K562 (cell line): ENCODE measurements around the gene CXCL1. TPM values are rescaled to one million over a fixed set of nuclear protein-coding genes. Genes with fewer than 3 reads are reported as not detected.
A peak's percentile ranks its signal among the peaks of the same experiment; 100 is the strongest.

Experiments used
- ATAC-seq: fragments of 200-7000 bp; cut with Tn5 transposase; 3 replicates; pipeline ENCODE4 v1.9.1; 2020; ENCODE audit warnings: moderate library complexity
- BruUV-seq: library from RNA; stranded (reverse); fragments of 400-500 nt; replicated peaks from 2 replicates; lab custom pipeline; 2021; lab: Mats Ljungman, UMichigan
- CTCF ChIA-PET: fragments of 300-600 bp; formaldehyde crosslinking; extraction: SDS; loops from one replicate; lab custom pipeline; 2021; ENCODE audit warnings: low intra/inter-chr PET ratio; lab: Yijun Ruan, JAX
- POLR2A ChIA-PET: fragments of 300-600, 350-650 bp; sonication (Branson Sonifier 250); formaldehyde crosslinking; extraction: SDS; loops from one replicate; lab custom pipeline; 2021; ENCODE audit warnings: antibody characterized with exemption, inconsistent platforms; lab: Yijun Ruan, JAX
- DNase-seq, 4 experiments: peaks; one replicate each; pipeline versions ENCODE4 v3.0.0 to v3.0.0-alpha.2; 2011 to 2018; ENCODE audit warnings: low spot score in 3 of 4, mixed read lengths in 3 of 4; ENCODE audit errors: extremely low read depth in 1 of 4
- FAIRE-seq: peaks from 2 replicates; lab custom pipeline; 2011; peaks lifted over from hg19 to GRCh38; lab: Jason Lieb, UNC
- H2AFZ ChIP-seq: 2 replicates; pipeline ENCODE4 v1.6.0; 2011; ENCODE audit warnings: low read depth, low read length, control low read depth, inconsistent platforms
- H3K27ac ChIP-seq: fragments of 200-600 bp; 3 replicates; pipeline ENCODE4 v1.8.0; 2011; ENCODE audit warnings: low read depth, mild to moderate bottlenecking, control low read depth, inconsistent platforms, low read length, moderate library complexity, mixed read lengths; ENCODE audit errors: extremely low read depth
- H3K27me3 ChIP-seq, 2 experiments: fragments of 300-600 bp in 1 of 2; 2 replicates in 1 of 2; 3 replicates in 1 of 2; pipeline versions ENCODE4 v1.6.0 to v1.8.0; 2011; ENCODE audit warnings: inconsistent platforms in 2 of 2, low read length in 2 of 2, mild to moderate bottlenecking in 1 of 2, mixed read lengths in 1 of 2, moderate library complexity in 1 of 2; ENCODE audit not compliant: control insufficient read depth in 2 of 2, insufficient read depth in 2 of 2
- H3K36me3 ChIP-seq: fragments of 300-600 bp; 3 replicates; pipeline ENCODE4 v1.8.0; 2011; ENCODE audit warnings: mild to moderate bottlenecking, low read length, inconsistent platforms; ENCODE audit not compliant: control insufficient read depth, insufficient read depth
- H3K4me1 ChIP-seq, 2 experiments: fragments of 200-600 bp in 1 of 2; replicated peaks in 1 of 2; 2 replicates in 1 of 2; 3 replicates in 1 of 2; pipeline versions ENCODE4 v1.5.1 to v1.8.0; 2011; ENCODE audit warnings: inconsistent platforms in 2 of 2, low read length in 2 of 2, mild to moderate bottlenecking in 1 of 2, mixed read lengths in 1 of 2, moderate library complexity in 1 of 2; ENCODE audit not compliant: control insufficient read depth in 2 of 2, insufficient read depth in 2 of 2
- H3K4me2 ChIP-seq: 2 replicates; pipeline ENCODE4 v1.6.1; 2011; ENCODE audit warnings: low read length, control low read depth, inconsistent platforms, mixed read lengths; ENCODE audit not compliant: insufficient read depth
- H3K4me3 ChIP-seq: fragments of 200-600 bp; sonication (generic), shearing (Covaris generic); 2 replicates; pipeline ENCODE4 v1.5.1; 2016; ENCODE audit warnings: control low read depth, inconsistent platforms
- H3K79me2 ChIP-seq: fragments of 200-600 bp; 3 replicates; pipeline ENCODE4 v1.8.0; 2011; ENCODE audit warnings: low read length, inconsistent platforms; ENCODE audit not compliant: control insufficient read depth, insufficient read depth
- H3K9ac ChIP-seq, 2 experiments: 2 replicates each; pipeline versions ENCODE4 v1.6.0 to v1.6.1; 2011; ENCODE audit warnings: low read depth in 2 of 2, low read length in 2 of 2, control low read depth in 1 of 2, inconsistent platforms in 1 of 2, mild to moderate bottlenecking in 1 of 2, mixed read lengths in 1 of 2; ENCODE audit not compliant: insufficient read depth in 1 of 2
- H3K9me1 ChIP-seq: one replicate; pipeline ENCODE4 v1.6.0; 2011; ENCODE audit warnings: inconsistent platforms, mild to moderate bottlenecking, low read length, moderate library complexity; ENCODE audit not compliant: control insufficient read depth, insufficient read depth
- H3K9me3 ChIP-seq: replicated peaks from 2 replicates; pipeline ENCODE4 v1.5.1; 2011; ENCODE audit warnings: low read depth, low read length, inconsistent platforms; ENCODE audit not compliant: control insufficient read depth, insufficient read depth
- H4K20me1 ChIP-seq: replicated peaks from 2 replicates; pipeline ENCODE4 v1.6.1; 2011; ENCODE audit warnings: low read length, inconsistent platforms, mixed read lengths; ENCODE audit not compliant: control insufficient read depth, insufficient read depth
- ARID1B ChIP-seq: fragments of 450-650 bp; IDR thresholded peaks from 2 replicates; pipeline ENCODE4 v1.6.1; 2016; ENCODE audit warnings: antibody characterized with exemption, mild to moderate bottlenecking, inconsistent platforms
- CBFA2T3 ChIP-seq: fragments of 450-650 bp; IDR thresholded peaks from 2 replicates; pipeline ENCODE4 v1.6.1; 2017
- FOSL1 ChIP-seq: fragments of 200-800 bp; sonication (Bioruptor generic); conservative IDR thresholded peaks from 2 replicates; pipeline ENCODE4 v1.6.1; 2016; ENCODE audit warnings: missing genetic modification characterization, missing compliant biosample characterization
- POU5F1 ChIP-seq: fragments of 150-350 bp; IDR thresholded peaks from 2 replicates; pipeline ENCODE4 v1.6.1; 2014; ENCODE audit warnings: borderline replicate concordance, low read length, low read depth, mild to moderate bottlenecking; ENCODE audit not compliant: partially characterized antibody
- SMARCE1 ChIP-seq: fragments of 450-650 bp; IDR thresholded peaks from 2 replicates; pipeline ENCODE4 v1.7.1; 2016; ENCODE audit warnings: mild to moderate bottlenecking
- SPI1 ChIP-seq: IDR thresholded peaks from 2 replicates; pipeline ENCODE4 v1.6.1; 2011; ENCODE audit warnings: low read depth, low read length, control low read depth, borderline replicate concordance
- TBL1XR1 ChIP-seq, 2 experiments: IDR thresholded peaks; 2 replicates each; pipeline ENCODE4 v1.6.1; 2012; ENCODE audit warnings: improper control_type of control experiment in 2 of 2, low read length in 2 of 2, mild to moderate bottlenecking in 1 of 2
- ZNF586 ChIP-seq: fragments of 450-650 bp; formaldehyde crosslinking; conservative IDR thresholded peaks from 2 replicates; pipeline ENCODE4 v1.4.0; 2020; ENCODE audit warnings: mild to moderate bottlenecking, moderate library complexity
- WGBS: fragments of 100-300 bp; shearing (Covaris generic); methylation state at CpG from one replicate; pipeline ENCODE4 v1.1.6; 2016; ENCODE audit warnings: low coverage, mixed read lengths; ENCODE audit not compliant: insufficient coverage; ENCODE audit errors: missing lambda C conversion rate; 5-methylcytosine and 5-hydroxymethylcytosine counted together
- in situ Hi-C: fragments of 300-500 bp; cut with MboI; formaldehyde crosslinking; loops from 4 replicates; pipeline ENCODE4 v1.15.0; 2018; ENCODE audit warnings: inconsistent platforms, mixed read lengths
- intact Hi-C: fragments of 100-400 bp; cut with micrococcal nuclease; formaldehyde crosslinking; loops from 2 replicates; pipeline ENCODE4 v1.14.2; 2022
- polyA plus RNA-seq, 8 experiments: library from polyadenylated mRNA; depleted of rRNA in 4 of 8; stranded (reverse) in 5 of 8; unstranded in 3 of 8; fragments of >200 nt; fragmentation: Nextera tagmentation in 2 of 8; fragmentation: Illumina TruSeq in 1 of 8; extraction: Ambion mirVana in 2 of 8; extraction: Trizol in 1 of 8; gene quantifications; 2 replicates each; pipeline versions ENCODE4 v1.2.1 to v1.2.3, GENCODE V29; 2011 to 2014; ENCODE audit warnings: inconsistent platforms in 1 of 8, missing spikeins in 1 of 8
- total RNA-seq, 7 experiments: library from RNA; depleted of rRNA in 6 of 7; stranded (reverse); fragments of >200 nt in 6 of 7; fragmentation: Illumina TruSeq in 2 of 7; extraction: Trizol in 2 of 7; gene quantifications; 2 replicates each; pipeline versions ENCODE4 v1.2.1 to v1.2.3, GENCODE V29; 2011 to 2021; ENCODE audit warnings: low replicate concordance in 1 of 7
- TF ChIP-seq, protein P1 (sequence below), 2 experiments: fragments of 450-650 bp in 1 of 2; sonication (generic) in 1 of 2; formaldehyde crosslinking in 1 of 2; IDR thresholded peaks in 1 of 2; conservative IDR thresholded peaks in 1 of 2; 2 replicates each; pipeline versions ENCODE4 v1.6.1 to v1.8.1; 2016 to 2023; ENCODE audit warnings: mild to moderate bottlenecking in 2 of 2, moderate library complexity in 2 of 2, inconsistent platforms in 1 of 2, missing genetic modification reagents in 1 of 2
- TF ChIP-seq, protein P2 (sequence below): sonication (generic); IDR thresholded peaks from 2 replicates; pipeline ENCODE4 v1.6.1; 2016
- TF ChIP-seq, protein P3 (sequence below): sonication (generic); formaldehyde crosslinking; IDR thresholded peaks from 2 replicates; pipeline ENCODE4 v1.8.1; 2023; ENCODE audit warnings: mild to moderate bottlenecking, missing genetic modification reagents

Gene CXCL1
- total and polyA plus RNA-seq, 9 of the 15 experiments (the other 6 are each of a cell fraction or from before 2014, with no cell fraction given), result 0.07 to 2.2 (median 0.32) TPM; not detected in 3

DNA sequence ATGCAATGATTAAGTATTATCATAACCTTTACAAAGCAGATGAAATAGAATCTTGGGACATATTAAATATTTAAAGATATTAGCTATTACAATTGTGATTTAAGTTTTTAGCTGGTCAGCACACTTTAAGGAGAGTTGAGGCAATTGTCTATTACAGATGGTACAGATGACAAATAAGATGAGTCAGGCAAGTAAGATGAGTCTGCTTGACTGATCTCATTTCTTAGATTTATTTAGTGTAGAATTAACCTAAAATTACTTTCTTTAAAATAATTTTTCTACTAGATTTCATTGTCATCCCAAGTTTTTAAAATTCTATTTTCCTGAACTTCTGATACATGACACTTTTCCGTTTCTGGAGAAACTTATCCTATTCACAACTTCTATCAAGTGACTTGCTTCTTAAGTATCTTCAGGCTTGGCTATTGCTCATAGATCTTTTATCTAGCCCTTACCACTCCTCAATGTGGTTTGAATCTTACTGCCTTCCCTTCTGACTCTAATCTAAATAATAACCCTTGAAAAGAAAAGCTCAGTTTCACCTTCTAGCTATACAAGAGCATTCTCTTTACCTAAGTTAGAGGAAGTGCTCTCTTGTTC is 32.9 kb downstream of the CXCL1 start:
- intact Hi-C loops (no loop called here), in situ Hi-C loops (no loop called here)
- POLR2A ChIA-PET, result no interaction called here

More for the DNA sequence above, 32.9 kb downstream of the CXCL1 start:
- 0 out of 2 replicates have a peak, but pooled peaks have one; percentile 10 for TF ChIP-seq CBFA2T3
- TF ChIP-seq, protein P1, sequence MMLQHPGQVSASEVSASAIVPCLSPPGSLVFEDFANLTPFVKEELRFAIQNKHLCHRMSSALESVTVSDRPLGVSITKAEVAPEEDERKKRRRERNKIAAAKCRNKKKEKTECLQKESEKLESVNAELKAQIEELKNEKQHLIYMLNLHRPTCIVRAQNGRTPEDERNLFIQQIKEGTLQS (IDR thresholded peaks at IDR 0.05), result peak; percentile 62; the same call in 1 of the 2 replicates
- TF ChIP-seq, protein P1 (CRISPR knock-in tag; conservative IDR thresholded peaks at IDR 0.05), result no peak
- no peak for TF ChIP-seq ZNF586 (CRISPR knock-in tag)
- TF ChIP-seq, protein P2, sequence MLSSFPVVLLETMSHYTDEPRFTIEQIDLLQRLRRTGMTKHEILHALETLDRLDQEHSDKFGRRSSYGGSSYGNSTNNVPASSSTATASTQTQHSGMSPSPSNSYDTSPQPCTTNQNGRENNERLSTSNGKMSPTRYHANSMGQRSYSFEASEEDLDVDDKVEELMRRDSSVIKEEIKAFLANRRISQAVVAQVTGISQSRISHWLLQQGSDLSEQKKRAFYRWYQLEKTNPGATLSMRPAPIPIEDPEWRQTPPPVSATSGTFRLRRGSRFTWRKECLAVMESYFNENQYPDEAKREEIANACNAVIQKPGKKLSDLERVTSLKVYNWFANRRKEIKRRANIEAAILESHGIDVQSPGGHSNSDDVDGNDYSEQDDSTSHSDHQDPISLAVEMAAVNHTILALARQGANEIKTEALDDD, result peak; percentile 36; the same call in 1 of the 2 replicates
- TF ChIP-seq FOSL1 (tag), result peak; percentile 54
- TF ChIP-seq TBL1XR1 (IDR thresholded peaks at IDR 0.05; ENCODE audit: low read length in 2 of 2), result no peak
- TF ChIP-seq SMARCE1, result 0 out of 2 replicates have a peak, but pooled peaks have one; percentile 45
- peak; percentile 37; the same call in 1 of the 2 replicates for TF ChIP-seq ARID1B
- TF ChIP-seq, protein P3, sequence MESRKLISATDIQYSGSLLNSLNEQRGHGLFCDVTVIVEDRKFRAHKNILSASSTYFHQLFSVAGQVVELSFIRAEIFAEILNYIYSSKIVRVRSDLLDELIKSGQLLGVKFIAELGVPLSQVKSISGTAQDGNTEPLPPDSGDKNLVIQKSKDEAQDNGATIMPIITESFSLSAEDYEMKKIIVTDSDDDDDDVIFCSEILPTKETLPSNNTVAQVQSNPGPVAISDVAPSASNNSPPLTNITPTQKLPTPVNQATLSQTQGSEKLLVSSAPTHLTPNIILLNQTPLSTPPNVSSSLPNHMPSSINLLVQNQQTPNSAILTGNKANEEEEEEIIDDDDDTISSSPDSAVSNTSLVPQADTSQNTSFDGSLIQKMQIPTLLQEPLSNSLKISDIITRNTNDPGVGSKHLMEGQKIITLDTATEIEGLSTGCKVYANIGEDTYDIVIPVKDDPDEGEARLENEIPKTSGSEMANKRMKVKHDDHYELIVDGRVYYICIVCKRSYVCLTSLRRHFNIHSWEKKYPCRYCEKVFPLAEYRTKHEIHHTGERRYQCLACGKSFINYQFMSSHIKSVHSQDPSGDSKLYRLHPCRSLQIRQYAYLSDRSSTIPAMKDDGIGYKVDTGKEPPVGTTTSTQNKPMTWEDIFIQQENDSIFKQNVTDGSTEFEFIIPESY (CRISPR knock-in tag), result no peak
- no peak for TF ChIP-seq POU5F1
- TF ChIP-seq SPI1, result peak; percentile 14; the same call in 1 of the 2 replicates
- H4K20me1 ChIP-seq, result no peaks in the 10 kb centered on the region
- H3K27me3 ChIP-seq, result no peaks in the 10 kb centered on the region
- H2AFZ ChIP-seq, result no peak overlapping the region
- H3K9me3 ChIP-seq, result no peaks in the 10 kb centered on the region
- no peak for DNase-seq
- BruUV-seq, result no TSS peak
- no peak overlapping the region for H3K27ac ChIP-seq
- 0% methylated on average over 1 of the region's 1 CpG for WGBS
- CTCF ChIA-PET, result no interaction called here
- H3K79me2 ChIP-seq, result no peaks in the 10 kb centered on the region
- H3K9ac ChIP-seq, result no peak overlapping the region
- H3K9me1 ChIP-seq, result no peaks in the 10 kb centered on the region
- no peak overlapping the region for H3K4me2 ChIP-seq
- H3K36me3 ChIP-seq, result no peaks in the 10 kb centered on the region
- FAIRE-seq, result no peak
- no peak for ATAC-seq
- peaks cover 0 to 7% of the 10 kb centered on the region in 2 experiments for H3K4me1 ChIP-seq
- no peak overlapping the region for H3K4me3 ChIP-seq
